HEK293T (cell line): ENCODE data around the gene C9.
"Not testable (repeated sequence)": the region's sequence is repeated elsewhere in the genome, so short reads cannot be mapped to it uniquely, and the experiment has no call there.

ENCODE experiments used
- CTCF ChIA-PET: fragments of 350-600 bp; formaldehyde crosslinking; extraction: SDS; loops from one replicate; lab custom pipeline; 2021; ENCODE audit warnings: antibody characterized with exemption, inconsistent platforms; lab: Yijun Ruan, JAX
- POLR2A ChIA-PET: fragments of 350-600 bp; formaldehyde crosslinking; extraction: SDS; loops from one replicate; lab custom pipeline; 2020; ENCODE audit warnings: antibody characterized with exemption, inconsistent platforms; lab: Yijun Ruan, JAX
- DNase-seq: peaks from one replicate; pipeline ENCODE4 v3.0.0; 2012; ENCODE audit warnings: mixed read lengths; ENCODE audit errors: extremely low spot score
- ARNT ChIP-seq: fragments of 450-650 bp; IDR thresholded peaks from 2 replicates; pipeline ENCODE4 v1.6.1; 2017; ENCODE audit warnings: mild to moderate bottlenecking
- BHLHE40 ChIP-seq: fragments of 450-650 bp; IDR thresholded peaks from 2 replicates; pipeline ENCODE4 v1.6.1; 2016; ENCODE audit warnings: mild to moderate bottlenecking, moderate library complexity, borderline replicate concordance
- CTBP1 ChIP-seq: fragments of 450-650 bp; IDR thresholded peaks from 2 replicates; pipeline ENCODE4 v1.6.1; 2016; ENCODE audit warnings: borderline replicate concordance
- ELF4 ChIP-seq: fragments of 450-650 bp; IDR thresholded peaks from 2 replicates; pipeline ENCODE4 v1.6.1; 2017; ENCODE audit warnings: antibody characterized with exemption
- FOXA1 ChIP-seq: fragments of 450-650 bp; IDR thresholded peaks from 2 replicates; pipeline ENCODE4 v1.6.1; 2016; ENCODE audit warnings: mild to moderate bottlenecking
- FOXK2 ChIP-seq: fragments of 450-650 bp; IDR thresholded peaks from 2 replicates; pipeline ENCODE4 v1.6.1; 2016; ENCODE audit warnings: mild to moderate bottlenecking
- FOXM1 ChIP-seq: fragments of 450-650 bp; IDR thresholded peaks from 2 replicates; pipeline ENCODE4 v1.6.1; 2017; ENCODE audit warnings: mild to moderate bottlenecking, borderline replicate concordance
- HDGF ChIP-seq: fragments of 450-650 bp; IDR thresholded peaks from 2 replicates; pipeline ENCODE4 v1.6.1; 2017; ENCODE audit warnings: antibody characterized with exemption, borderline replicate concordance
- L3MBTL2 ChIP-seq: fragments of 450-650 bp; conservative IDR thresholded peaks from 2 replicates; pipeline ENCODE4 v1.6.1; 2016; ENCODE audit warnings: mild to moderate bottlenecking
- LEF1 ChIP-seq: fragments of 450-650 bp; IDR thresholded peaks from 2 replicates; pipeline ENCODE4 v1.6.1; 2017; ENCODE audit warnings: mild to moderate bottlenecking, borderline replicate concordance
- NFRKB ChIP-seq: fragments of 450-650 bp; IDR thresholded peaks from 2 replicates; pipeline ENCODE4 v1.6.1; 2016; ENCODE audit warnings: mild to moderate bottlenecking, moderate library complexity
- PKNOX1 ChIP-seq: fragments of 450-650 bp; IDR thresholded peaks from 2 replicates; pipeline ENCODE4 v1.6.1; 2016
- SP1 ChIP-seq: fragments of 450-650 bp; IDR thresholded peaks from 2 replicates; pipeline ENCODE4 v1.6.1; 2017
- SUZ12 ChIP-seq: fragments of 450-650 bp; IDR thresholded peaks from 2 replicates; pipeline ENCODE4 v1.6.1; 2016; ENCODE audit warnings: mild to moderate bottlenecking
- TARDBP ChIP-seq: fragments of 450-650 bp; IDR thresholded peaks from 2 replicates; pipeline ENCODE4 v1.6.1; 2016
- ZNF384 ChIP-seq: fragments of 450-650 bp; IDR thresholded peaks from 2 replicates; pipeline ENCODE4 v1.6.1; 2016

C9 gene

GRCh38 chr5:39284552-39284951 lies 79.7 kb downstream of the C9 start:
- CTCF ChIA-PET = interaction anchor here (2.6 kb wide), 1 partner anchor 67 kb away, joined by 9 read pairs; no protein-coding TSS in a partner anchor
- TF ChIP-seq ZNF384 (no peak), FOXA1 (no peak), LEF1 (no peak), ARNT (no peak), SP1 (no peak), TARDBP (no peak), PKNOX1 (no peak), FOXK2 (no peak), CTBP1 (no peak), NFRKB (no peak), FOXM1 (no peak), ELF4 (no peak), L3MBTL2 (no peak), BHLHE40 (no peak), HDGF (no peak), SUZ12 (no peak)
- DNase-seq = no peak
- POLR2A ChIA-PET = no interaction called here

- ChIA-PET POLR2A (no interaction called here), CTCF (interaction anchor here (0.6 to 2.6 kb wide), 3 partner anchors 66 to 136 kb away, joined by 3 to 9 read pairs (median 5); no protein-coding TSS in a partner anchor)
- peak; percentile 54 for DNase-seq
- TF ChIP-seq ELF4 = no peak
- no peak for TF ChIP-seq FOXK2
- no peak for TF ChIP-seq PKNOX1
- TF ChIP-seq SP1 = no peak
- TF ChIP-seq ARNT = no peak
- no peak for TF ChIP-seq L3MBTL2
Observed at GRCh38 chr5:39283231-39283818, 81.0 kb downstream of the C9 start.

GRCh38 chr5:39282561-39282960 lies 81.7 kb downstream of the C9 start:
- DNase-seq = no peak
- no peak for TF ChIP-seq ARNT
- no peak for TF ChIP-seq FOXK2
- TF ChIP-seq SP1 = no peak
- TF ChIP-seq FOXM1 = no peak
- POLR2A ChIA-PET = no interaction called here
- CTCF ChIA-PET = interaction anchor here (0.6 to 2.6 kb wide), 2 partner anchors 65 to 136 kb away, joined by 3 to 9 read pairs; no protein-coding TSS in a partner anchor

- DNase-seq, CTCF ChIA-PET: not testable (repeated sequence)
Observed at GRCh38 chr5:39275865-39276264, 88.4 kb downstream of the C9 start.

GRCh38 chr5:39274398-39275085 lies 89.8 kb downstream of the C9 start:
- CTCF ChIA-PET = no interaction called here
- no peak for DNase-seq
- TF ChIP-seq CTBP1 (no peak), BHLHE40 (no peak), SP1 (no peak), TARDBP (no peak), FOXM1 (no peak), ARNT (no peak), FOXK2 (no peak), HDGF (no peak), L3MBTL2 (no peak)
- POLR2A ChIA-PET = no interaction called here

More at GRCh38 chr5:39275865-39276264, 88.4 kb downstream of the C9 start:
- POLR2A ChIA-PET = not testable (repeated sequence)

- DNase-seq = no peak
- TF ChIP-seq SUZ12 = no peak
- TF ChIP-seq ELF4 = no peak
- TF ChIP-seq ARNT = no peak
- no peak for TF ChIP-seq HDGF
- TF ChIP-seq ZNF384 = no peak
- no peak for TF ChIP-seq FOXM1
- no peak for TF ChIP-seq BHLHE40
- no peak for TF ChIP-seq FOXA1
- TF ChIP-seq TARDBP = no peak
- TF ChIP-seq NFRKB = no peak
- TF ChIP-seq SP1 = no peak
- TF ChIP-seq LEF1 = no peak
- no peak for TF ChIP-seq CTBP1
- ChIA-PET POLR2A (no interaction called here), CTCF (no interaction called here)
Observed at GRCh38 chr5:39273314-39273954, 90.9 kb downstream of the C9 start.

- POLR2A ChIA-PET, CTCF ChIA-PET, DNase-seq: not testable (repeated sequence)
Observed at GRCh38 chr5:39272869-39273231, 91.4 kb downstream of the C9 start.
